K562 (cell line): ENCODE results near the gene MBNL2. TPM values are rescaled to one million over a fixed set of nuclear protein-coding genes. Genes with fewer than 3 reads are reported as not detected.

Experiments
- ATAC-seq: fragments of 200-7000 bp; cut with Tn5 transposase; 3 replicates; pipeline ENCODE4 v1.9.1; 2020; ENCODE audit warnings: moderate library complexity
- BruUV-seq: library from RNA; stranded (reverse); fragments of 400-500 nt; replicated peaks from 2 replicates; lab custom pipeline; 2021; lab: Mats Ljungman, UMichigan
- CTCF ChIA-PET: fragments of 300-600 bp; formaldehyde crosslinking; extraction: SDS; loops from one replicate; lab custom pipeline; 2021; ENCODE audit warnings: low intra/inter-chr PET ratio; lab: Yijun Ruan, JAX
- POLR2A ChIA-PET: fragments of 300-600, 350-650 bp; sonication (Branson Sonifier 250); formaldehyde crosslinking; extraction: SDS; loops from one replicate; lab custom pipeline; 2021; ENCODE audit warnings: antibody characterized with exemption, inconsistent platforms; lab: Yijun Ruan, JAX
- DNase-seq, 4 experiments: peaks; one replicate each; pipeline versions ENCODE4 v3.0.0 to v3.0.0-alpha.2; 2011 to 2018; ENCODE audit warnings: low spot score in 3 of 4, mixed read lengths in 3 of 4; ENCODE audit errors: extremely low read depth in 1 of 4
- FAIRE-seq: peaks from 2 replicates; lab custom pipeline; 2011; peaks lifted over from hg19 to GRCh38; lab: Jason Lieb, UNC
- H2AFZ ChIP-seq: 2 replicates; pipeline ENCODE4 v1.6.0; 2011; ENCODE audit warnings: low read depth, low read length, control low read depth, inconsistent platforms
- H3K27ac ChIP-seq: fragments of 200-600 bp; 3 replicates; pipeline ENCODE4 v1.8.0; 2011; ENCODE audit warnings: low read depth, mild to moderate bottlenecking, control low read depth, inconsistent platforms, low read length, moderate library complexity, mixed read lengths; ENCODE audit errors: extremely low read depth
- H3K27me3 ChIP-seq, 2 experiments: fragments of 300-600 bp in 1 of 2; 2 replicates in 1 of 2; 3 replicates in 1 of 2; pipeline versions ENCODE4 v1.6.0 to v1.8.0; 2011; ENCODE audit warnings: inconsistent platforms in 2 of 2, low read length in 2 of 2, mild to moderate bottlenecking in 1 of 2, mixed read lengths in 1 of 2, moderate library complexity in 1 of 2; ENCODE audit not compliant: control insufficient read depth in 2 of 2, insufficient read depth in 2 of 2
- H3K36me3 ChIP-seq: fragments of 300-600 bp; 3 replicates; pipeline ENCODE4 v1.8.0; 2011; ENCODE audit warnings: mild to moderate bottlenecking, low read length, inconsistent platforms; ENCODE audit not compliant: control insufficient read depth, insufficient read depth
- H3K4me1 ChIP-seq, 2 experiments: fragments of 200-600 bp in 1 of 2; replicated peaks in 1 of 2; 2 replicates in 1 of 2; 3 replicates in 1 of 2; pipeline versions ENCODE4 v1.5.1 to v1.8.0; 2011; ENCODE audit warnings: inconsistent platforms in 2 of 2, low read length in 2 of 2, mild to moderate bottlenecking in 1 of 2, mixed read lengths in 1 of 2, moderate library complexity in 1 of 2; ENCODE audit not compliant: control insufficient read depth in 2 of 2, insufficient read depth in 2 of 2
- H3K4me2 ChIP-seq: 2 replicates; pipeline ENCODE4 v1.6.1; 2011; ENCODE audit warnings: low read length, control low read depth, inconsistent platforms, mixed read lengths; ENCODE audit not compliant: insufficient read depth
- H3K4me3 ChIP-seq: fragments of 200-600 bp; sonication (generic), shearing (Covaris generic); 2 replicates; pipeline ENCODE4 v1.5.1; 2016; ENCODE audit warnings: control low read depth, inconsistent platforms
- H3K79me2 ChIP-seq: fragments of 200-600 bp; 3 replicates; pipeline ENCODE4 v1.8.0; 2011; ENCODE audit warnings: low read length, inconsistent platforms; ENCODE audit not compliant: control insufficient read depth, insufficient read depth
- H3K9ac ChIP-seq, 2 experiments: 2 replicates each; pipeline versions ENCODE4 v1.6.0 to v1.6.1; 2011; ENCODE audit warnings: low read depth in 2 of 2, low read length in 2 of 2, control low read depth in 1 of 2, inconsistent platforms in 1 of 2, mild to moderate bottlenecking in 1 of 2, mixed read lengths in 1 of 2; ENCODE audit not compliant: insufficient read depth in 1 of 2
- H3K9me1 ChIP-seq: one replicate; pipeline ENCODE4 v1.6.0; 2011; ENCODE audit warnings: inconsistent platforms, mild to moderate bottlenecking, low read length, moderate library complexity; ENCODE audit not compliant: control insufficient read depth, insufficient read depth
- H3K9me3 ChIP-seq: replicated peaks from 2 replicates; pipeline ENCODE4 v1.5.1; 2011; ENCODE audit warnings: low read depth, low read length, inconsistent platforms; ENCODE audit not compliant: control insufficient read depth, insufficient read depth
- H4K20me1 ChIP-seq: replicated peaks from 2 replicates; pipeline ENCODE4 v1.6.1; 2011; ENCODE audit warnings: low read length, inconsistent platforms, mixed read lengths; ENCODE audit not compliant: control insufficient read depth, insufficient read depth
- ETS1 ChIP-seq: conservative IDR thresholded peaks from 2 replicates; pipeline ENCODE4 v1.6.1; 2011; ENCODE audit warnings: low read depth, mild to moderate bottlenecking, low read length; ENCODE audit not compliant: control insufficient read depth
- WGBS: fragments of 100-300 bp; shearing (Covaris generic); methylation state at CpG from one replicate; pipeline ENCODE4 v1.1.6; 2016; ENCODE audit warnings: low coverage, mixed read lengths; ENCODE audit not compliant: insufficient coverage; ENCODE audit errors: missing lambda C conversion rate; 5-methylcytosine and 5-hydroxymethylcytosine counted together
- in situ Hi-C: fragments of 300-500 bp; cut with MboI; formaldehyde crosslinking; loops from 4 replicates; pipeline ENCODE4 v1.15.0; 2018; ENCODE audit warnings: inconsistent platforms, mixed read lengths
- intact Hi-C: fragments of 100-400 bp; cut with micrococcal nuclease; formaldehyde crosslinking; loops from 2 replicates; pipeline ENCODE4 v1.14.2; 2022
- polyA plus RNA-seq, 8 experiments: library from polyadenylated mRNA; depleted of rRNA in 4 of 8; stranded (reverse) in 5 of 8; unstranded in 3 of 8; fragments of >200 nt; fragmentation: Nextera tagmentation in 2 of 8; fragmentation: Illumina TruSeq in 1 of 8; extraction: Ambion mirVana in 2 of 8; extraction: Trizol in 1 of 8; gene quantifications; 2 replicates each; pipeline versions ENCODE4 v1.2.1 to v1.2.3, GENCODE V29; 2011 to 2014; ENCODE audit warnings: inconsistent platforms in 1 of 8, missing spikeins in 1 of 8
- total RNA-seq, 7 experiments: library from RNA; depleted of rRNA in 6 of 7; stranded (reverse); fragments of >200 nt in 6 of 7; fragmentation: Illumina TruSeq in 2 of 7; extraction: Trizol in 2 of 7; gene quantifications; 2 replicates each; pipeline versions ENCODE4 v1.2.1 to v1.2.3, GENCODE V29; 2011 to 2021; ENCODE audit warnings: low replicate concordance in 1 of 7

MBNL2 gene
- total and polyA plus RNA-seq, 9 of the 15 experiments (the other 6 are each of a cell fraction or from before 2014, with no cell fraction given), result 7.0 to 24.8 (median 13.8) TPM

DNA sequence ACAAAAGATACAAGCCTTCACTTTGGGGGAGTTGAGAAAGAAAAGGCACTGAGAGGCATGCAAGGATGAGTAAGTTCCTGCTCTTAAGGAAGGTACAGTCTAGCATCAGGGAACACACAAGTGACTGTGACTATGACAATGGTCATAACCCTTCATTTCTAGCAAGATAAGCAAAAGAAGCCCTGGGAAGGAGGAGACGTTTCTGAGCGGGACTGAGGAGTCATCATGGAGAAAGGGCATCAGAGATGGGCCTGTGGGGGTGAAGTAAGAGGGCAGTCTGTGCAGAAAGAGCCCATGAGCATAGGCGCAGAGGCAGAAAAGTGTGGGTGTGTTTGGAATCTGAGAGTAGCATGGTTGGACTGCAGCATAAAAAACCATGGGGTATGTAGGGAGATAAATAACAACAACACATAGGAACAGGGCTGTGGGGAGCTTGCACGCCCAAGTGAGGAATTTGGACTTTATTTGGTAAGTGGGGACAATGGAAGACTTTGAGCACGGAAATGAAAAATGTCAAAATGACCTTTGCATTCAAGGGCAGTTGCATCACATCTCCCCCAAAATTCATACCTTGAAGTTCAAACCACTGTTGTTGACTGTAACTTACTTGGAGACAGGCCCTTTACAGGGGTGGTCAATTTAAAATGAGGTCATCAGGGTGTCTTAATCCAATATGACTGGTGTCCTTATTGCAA lies 86.7 kb downstream of the MBNL2 start:
- H2AFZ ChIP-seq, result no peak overlapping the region
- H3K79me2 ChIP-seq, result peaks cover 15% of the 10 kb centered on the region
- POLR2A ChIA-PET, result no interaction called here
- H3K9me3 ChIP-seq, result no peaks in the 10 kb centered on the region
- intact Hi-C loops, result no loop called here
- no peak overlapping the region for H3K9ac ChIP-seq
- no peak overlapping the region for H3K27ac ChIP-seq
- FAIRE-seq, result no peak
- TF ChIP-seq ETS1, result no peak
- TF ChIP-seq, all 486 proteins: peak for 0
- no peaks in the 10 kb centered on the region for H3K27me3 ChIP-seq
- H4K20me1 ChIP-seq, result 0 out of 2 replicates have a peak, but pooled peaks cover 4% of the 10 kb centered on the region
- no peaks in the 10 kb centered on the region; a peak in 1 of 5 replicates for H3K4me1 ChIP-seq
- no peak overlapping the region for H3K4me2 ChIP-seq
- H3K36me3 ChIP-seq, result no peaks in the 10 kb centered on the region
- BruUV-seq, result no TSS peak
- H3K4me3 ChIP-seq, result no peak overlapping the region
- in situ Hi-C loops, result no loop called here
- DNase-seq, result peak in 1 of 4 experiments; percentile 9
- CTCF ChIA-PET, result no interaction called here
- ATAC-seq, result peak; percentile 29; the same call in 1 of the 3 replicates
- WGBS, result 48% methylated on average over 5 of the region's 5 CpGs
- H3K9me1 ChIP-seq, result no peaks in the 10 kb centered on the region
